GM11168 (cell line): ENCODE data around the gene MXRA5.
"Not testable (repeated sequence)": the region's sequence is repeated elsewhere in the genome, so short reads cannot be mapped to it uniquely, and the experiment has no call there.

ENCODE experiments used
- in situ Hi-C: fragments of 300-500 bp; cut with MboI; formaldehyde crosslinking; loops from one replicate; pipeline ENCODE4 v1.12.0; 2022; ENCODE audit warnings: low sequenced_read_pairs; ENCODE audit not compliant: unreplicated experiment

The MXRA5 gene

GRCh38 chrX:3346501-3347259 lies at the start of gene MXRA5:
Gene MXRA5, minus strand, starts transcription at chrX:3346652. Its CDS starts 2,819 bp downstream, at chrX:3343833.
- in situ Hi-C loops = no loop called here

- in situ Hi-C loops = no loop called here
These were observed 47.2 kb upstream of the MXRA5 start for GRCh38 chrX:3393581-3394111.

- in situ Hi-C loops = no loop called here
These were observed 46.7 kb upstream of the MXRA5 start for GRCh38 chrX:3393178-3393577.

GRCh38 chrX:3388457-3388856 lies 42.0 kb upstream of the MXRA5 start:
- in situ Hi-C loops = no loop called here

GRCh38 chrX:3384327-3384726 lies 37.9 kb upstream of the MXRA5 start:
- in situ Hi-C loops = no loop called here

GRCh38 chrX:3380603-3381002 lies 34.2 kb upstream of the MXRA5 start:
- in situ Hi-C loops = no loop called here

- in situ Hi-C loops = no loop called here
These were observed 32.7 kb upstream of the MXRA5 start for GRCh38 chrX:3379111-3379510.

GRCh38 chrX:3378156-3378555 lies 31.7 kb upstream of the MXRA5 start:
- in situ Hi-C loops = no loop called here

GRCh38 chrX:3377560-3377959 lies 31.1 kb upstream of the MXRA5 start:
- in situ Hi-C loops = no loop called here

- in situ Hi-C loops = not testable (repeated sequence)
These were observed 29.5 kb upstream of the MXRA5 start for GRCh38 chrX:3375878-3376508.

GRCh38 chrX:3374108-3374800 lies 27.8 kb upstream of the MXRA5 start:
- in situ Hi-C loops = no loop called here

- in situ Hi-C loops = no loop called here
These were observed 24.7 kb upstream of the MXRA5 start for GRCh38 chrX:3371163-3371562.

GRCh38 chrX:3370656-3371055 lies 24.2 kb upstream of the MXRA5 start:
- in situ Hi-C loops = no loop called here

GRCh38 chrX:3362956-3363355 lies 16.5 kb upstream of the MXRA5 start:
- in situ Hi-C loops = no loop called here

- in situ Hi-C loops = no loop called here
These were observed 14.4 kb upstream of the MXRA5 start for GRCh38 chrX:3360881-3361280.

GRCh38 chrX:3352741-3353140 lies 6.3 kb upstream of the MXRA5 start:
- in situ Hi-C loops = not testable (repeated sequence)

GRCh38 chrX:3351276-3351675 lies 4.8 kb upstream of the MXRA5 start:
- in situ Hi-C loops = no loop called here

- in situ Hi-C loops = no loop called here
These were observed 1.7 kb upstream of the MXRA5 start for GRCh38 chrX:3348191-3348590.

- in situ Hi-C loops = no loop called here
These were observed 916 bp downstream of the MXRA5 start for GRCh38 chrX:3345281-3346191.

GRCh38 chrX:3343569-3343968 lies 2.9 kb downstream of the MXRA5 start:
- in situ Hi-C loops = not testable (repeated sequence)
